HG02678 (cell line): ENCODE data around the gene SRC.

ENCODE experiments used
- ATAC-seq: cut with Tn5 transposase; IDR thresholded peaks from one replicate; pipeline ENCODE4 v1.9.1; 2021; ENCODE audit warnings: mild to moderate bottlenecking, moderate library complexity; ENCODE audit not compliant: unreplicated experiment

The SRC gene

GRCh38 chr20:37348792-37349516 lies 3.0 kb downstream of the SRC start:
- ATAC-seq = no peak

GRCh38 chr20:37349517-37350491 lies 3.9 kb downstream of the SRC start:
- no peak for ATAC-seq

- ATAC-seq = no peak
These were observed 5.0 kb downstream of the SRC start for GRCh38 chr20:37350649-37351574.

GRCh38 chr20:37351689-37352607 lies 6.0 kb downstream of the SRC start:
- no peak for ATAC-seq

- ATAC-seq = no peak
These were observed 6.7 kb downstream of the SRC start for GRCh38 chr20:37352608-37352980.

- no peak for ATAC-seq
These were observed 7.4 kb downstream of the SRC start for GRCh38 chr20:37353285-37353849.

GRCh38 chr20:37354210-37355195 lies 8.6 kb downstream of the SRC start:
- ATAC-seq = no peak

GRCh38 chr20:37355252-37356180 lies 9.6 kb downstream of the SRC start:
- ATAC-seq = no peak

- ATAC-seq = no peak
These were observed 10.4 kb downstream of the SRC start for GRCh38 chr20:37356387-37356786.

GRCh38 chr20:37356961-37357371 lies 11.0 kb downstream of the SRC start:
- ATAC-seq = no peak

- ATAC-seq = no peak
These were observed 11.8 kb downstream of the SRC start for GRCh38 chr20:37357481-37358365.

GRCh38 chr20:37358366-37359150 lies 12.6 kb downstream of the SRC start:
- ATAC-seq = no peak

GRCh38 chr20:37359331-37359730 lies 13.4 kb downstream of the SRC start:
- no peak for ATAC-seq

- ATAC-seq = no peak
These were observed 13.9 kb downstream of the SRC start for GRCh38 chr20:37359836-37360235.

GRCh38 chr20:37360391-37361115 lies 14.6 kb downstream of the SRC start:
- no peak for ATAC-seq
